H1 (cell line): ENCODE results near the gene UQCC5. TPM values are rescaled to one million over a fixed set of nuclear protein-coding genes. Genes with fewer than 3 reads are reported as not detected.

Experiments
- BRCA1 ChIP-seq: IDR thresholded peaks from 2 replicates; pipeline ENCODE4 v1.6.1; 2012; ENCODE audit warnings: low read depth, low read length, improper control_type of control experiment
- POLR2A ChIP-seq, 2 experiments: IDR thresholded peaks; 1 replicate in 1 of 2; 2 replicates in 1 of 2; pipeline ENCODE4 v1.6.1; 2011; ENCODE audit warnings: low read depth in 2 of 2, low read length in 2 of 2, mild to moderate bottlenecking in 2 of 2; ENCODE audit errors: control extremely low read depth in 1 of 2
- SAP30 ChIP-seq: fragments of 300-600 bp; sonication (generic); IDR thresholded peaks from 2 replicates; pipeline ENCODE4 v1.7.1; 2012; ENCODE audit warnings: low read length, moderate library complexity, mild to moderate bottlenecking, inconsistent platforms; ENCODE audit not compliant: insufficient read depth, insufficient replicate concordance
- SIX5 ChIP-seq: IDR thresholded peaks from 2 replicates; pipeline ENCODE4 v1.6.1; 2011; ENCODE audit warnings: mild to moderate bottlenecking, low read depth, low read length
- SUZ12 ChIP-seq: fragments of 200-600 bp; sonication (generic); IDR thresholded peaks from 2 replicates; pipeline ENCODE4 v1.6.1; 2012; ENCODE audit warnings: mild to moderate bottlenecking, inconsistent platforms, low read length, moderate library complexity, mixed read lengths
- TBP ChIP-seq: IDR thresholded peaks from 2 replicates; pipeline ENCODE4 v1.6.1; 2011; ENCODE audit warnings: low read depth, low read length, improper control_type of control experiment
- TEAD4 ChIP-seq: IDR thresholded peaks from 2 replicates; pipeline ENCODE4 v1.6.1; 2012; ENCODE audit warnings: low read depth, low read length, inconsistent platforms, mixed read lengths
- polyA plus RNA-seq, 7 experiments: library from polyadenylated mRNA; depleted of rRNA in 3 of 7; stranded (reverse) in 5 of 7; unstranded in 2 of 7; fragments of >200 nt in 5 of 7; fragments of 200-250 nt in 2 of 7; gene quantifications; 1 replicate in 5 of 7; 2 replicates in 1 of 7; 4 replicates in 1 of 7; pipeline versions ENCODE4 v1.2.1 to v1.2.3, GENCODE V29; 2011 to 2013; ENCODE audit warnings: missing spikeins in 2 of 7, mixed read lengths in 2 of 7
- total RNA-seq: library from RNA; stranded (reverse); fragmentation: NEBNext Ultra II Directional; extraction: Animal tissue kit (Norgen Biotek cat#: 25700); gene quantifications from 2 replicates; pipeline ENCODE4 v1.2.1, GENCODE V29; 2021
- TF ChIP-seq, protein P1 (sequence below): fragments of 300-600 bp; sonication (generic); IDR thresholded peaks from 2 replicates; pipeline ENCODE4 v1.7.1; 2012; ENCODE audit warnings: low read length, moderate library complexity, mild to moderate bottlenecking, inconsistent platforms; ENCODE audit not compliant: insufficient replicate concordance

Gene UQCC5
- total and polyA plus RNA-seq, 2 of the 8 experiments (the other 6 are each of a cell fraction or from before 2014, with no cell fraction given): 35.0 to 37.7 TPM

GRCh38 chr3:52570076-52570475, 33.7 kb downstream of the UQCC5 start (continued):
- TF ChIP-seq, protein P1, sequence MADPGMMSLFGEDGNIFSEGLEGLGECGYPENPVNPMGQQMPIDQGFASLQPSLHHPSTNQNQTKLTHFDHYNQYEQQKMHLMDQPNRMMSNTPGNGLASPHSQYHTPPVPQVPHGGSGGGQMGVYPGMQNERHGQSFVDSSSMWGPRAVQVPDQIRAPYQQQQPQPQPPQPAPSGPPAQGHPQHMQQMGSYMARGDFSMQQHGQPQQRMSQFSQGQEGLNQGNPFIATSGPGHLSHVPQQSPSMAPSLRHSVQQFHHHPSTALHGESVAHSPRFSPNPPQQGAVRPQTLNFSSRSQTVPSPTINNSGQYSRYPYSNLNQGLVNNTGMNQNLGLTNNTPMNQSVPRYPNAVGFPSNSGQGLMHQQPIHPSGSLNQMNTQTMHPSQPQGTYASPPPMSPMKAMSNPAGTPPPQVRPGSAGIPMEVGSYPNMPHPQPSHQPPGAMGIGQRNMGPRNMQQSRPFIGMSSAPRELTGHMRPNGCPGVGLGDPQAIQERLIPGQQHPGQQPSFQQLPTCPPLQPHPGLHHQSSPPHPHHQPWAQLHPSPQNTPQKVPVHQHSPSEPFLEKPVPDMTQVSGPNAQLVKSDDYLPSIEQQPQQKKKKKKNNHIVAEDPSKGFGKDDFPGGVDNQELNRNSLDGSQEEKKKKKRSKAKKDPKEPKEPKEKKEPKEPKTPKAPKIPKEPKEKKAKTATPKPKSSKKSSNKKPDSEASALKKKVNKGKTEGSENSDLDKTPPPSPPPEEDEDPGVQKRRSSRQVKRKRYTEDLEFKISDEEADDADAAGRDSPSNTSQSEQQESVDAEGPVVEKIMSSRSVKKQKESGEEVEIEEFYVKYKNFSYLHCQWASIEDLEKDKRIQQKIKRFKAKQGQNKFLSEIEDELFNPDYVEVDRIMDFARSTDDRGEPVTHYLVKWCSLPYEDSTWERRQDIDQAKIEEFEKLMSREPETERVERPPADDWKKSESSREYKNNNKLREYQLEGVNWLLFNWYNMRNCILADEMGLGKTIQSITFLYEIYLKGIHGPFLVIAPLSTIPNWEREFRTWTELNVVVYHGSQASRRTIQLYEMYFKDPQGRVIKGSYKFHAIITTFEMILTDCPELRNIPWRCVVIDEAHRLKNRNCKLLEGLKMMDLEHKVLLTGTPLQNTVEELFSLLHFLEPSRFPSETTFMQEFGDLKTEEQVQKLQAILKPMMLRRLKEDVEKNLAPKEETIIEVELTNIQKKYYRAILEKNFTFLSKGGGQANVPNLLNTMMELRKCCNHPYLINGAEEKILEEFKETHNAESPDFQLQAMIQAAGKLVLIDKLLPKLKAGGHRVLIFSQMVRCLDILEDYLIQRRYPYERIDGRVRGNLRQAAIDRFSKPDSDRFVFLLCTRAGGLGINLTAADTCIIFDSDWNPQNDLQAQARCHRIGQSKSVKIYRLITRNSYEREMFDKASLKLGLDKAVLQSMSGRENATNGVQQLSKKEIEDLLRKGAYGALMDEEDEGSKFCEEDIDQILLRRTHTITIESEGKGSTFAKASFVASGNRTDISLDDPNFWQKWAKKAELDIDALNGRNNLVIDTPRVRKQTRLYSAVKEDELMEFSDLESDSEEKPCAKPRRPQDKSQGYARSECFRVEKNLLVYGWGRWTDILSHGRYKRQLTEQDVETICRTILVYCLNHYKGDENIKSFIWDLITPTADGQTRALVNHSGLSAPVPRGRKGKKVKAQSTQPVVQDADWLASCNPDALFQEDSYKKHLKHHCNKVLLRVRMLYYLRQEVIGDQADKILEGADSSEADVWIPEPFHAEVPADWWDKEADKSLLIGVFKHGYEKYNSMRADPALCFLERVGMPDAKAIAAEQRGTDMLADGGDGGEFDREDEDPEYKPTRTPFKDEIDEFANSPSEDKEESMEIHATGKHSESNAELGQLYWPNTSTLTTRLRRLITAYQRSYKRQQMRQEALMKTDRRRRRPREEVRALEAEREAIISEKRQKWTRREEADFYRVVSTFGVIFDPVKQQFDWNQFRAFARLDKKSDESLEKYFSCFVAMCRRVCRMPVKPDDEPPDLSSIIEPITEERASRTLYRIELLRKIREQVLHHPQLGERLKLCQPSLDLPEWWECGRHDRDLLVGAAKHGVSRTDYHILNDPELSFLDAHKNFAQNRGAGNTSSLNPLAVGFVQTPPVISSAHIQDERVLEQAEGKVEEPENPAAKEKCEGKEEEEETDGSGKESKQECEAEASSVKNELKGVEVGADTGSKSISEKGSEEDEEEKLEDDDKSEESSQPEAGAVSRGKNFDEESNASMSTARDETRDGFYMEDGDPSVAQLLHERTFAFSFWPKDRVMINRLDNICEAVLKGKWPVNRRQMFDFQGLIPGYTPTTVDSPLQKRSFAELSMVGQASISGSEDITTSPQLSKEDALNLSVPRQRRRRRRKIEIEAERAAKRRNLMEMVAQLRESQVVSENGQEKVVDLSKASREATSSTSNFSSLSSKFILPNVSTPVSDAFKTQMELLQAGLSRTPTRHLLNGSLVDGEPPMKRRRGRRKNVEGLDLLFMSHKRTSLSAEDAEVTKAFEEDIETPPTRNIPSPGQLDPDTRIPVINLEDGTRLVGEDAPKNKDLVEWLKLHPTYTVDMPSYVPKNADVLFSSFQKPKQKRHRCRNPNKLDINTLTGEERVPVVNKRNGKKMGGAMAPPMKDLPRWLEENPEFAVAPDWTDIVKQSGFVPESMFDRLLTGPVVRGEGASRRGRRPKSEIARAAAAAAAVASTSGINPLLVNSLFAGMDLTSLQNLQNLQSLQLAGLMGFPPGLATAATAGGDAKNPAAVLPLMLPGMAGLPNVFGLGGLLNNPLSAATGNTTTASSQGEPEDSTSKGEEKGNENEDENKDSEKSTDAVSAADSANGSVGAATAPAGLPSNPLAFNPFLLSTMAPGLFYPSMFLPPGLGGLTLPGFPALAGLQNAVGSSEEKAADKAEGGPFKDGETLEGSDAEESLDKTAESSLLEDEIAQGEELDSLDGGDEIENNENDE: no peak
- TF ChIP-seq BRCA1 (no peak), SAP30 (no peak), TBP (no peak), SIX5 (no peak), SUZ12 (no peak), POLR2A (IDR thresholded peaks at IDR 0.05; ENCODE audit: control extremely low read depth in 1 of 2, low read depth in 2 of 2, low read length in 2 of 2) (no peak), TEAD4 (no peak)
